COLO668 (cell line): ENCODE results near the gene COQ8B.
"Not testable (repeated sequence)": the region's sequence is repeated elsewhere in the genome, so short reads cannot be mapped to it uniquely, and the experiment has no call there.

Experiments used
- DNase-seq: peaks from one replicate; lab custom pipeline; 2025; ENCODE audit not compliant: unreplicated experiment; lab: John Stamatoyannopoulos, UW

The COQ8B gene

GRCh38 chr19:40742886-40743285 lies 26.2 kb upstream of the COQ8B start:
- no peak for DNase-seq

- no peak for DNase-seq
Observed at GRCh38 chr19:40742477-40742876, 25.8 kb upstream of the COQ8B start.

- DNase-seq, result no peak
Observed at GRCh38 chr19:40741527-40742390, 25.1 kb upstream of the COQ8B start.

- DNase-seq, result no peak
Observed at GRCh38 chr19:40740747-40741146, 24.1 kb upstream of the COQ8B start.

GRCh38 chr19:40739871-40740703 lies 23.4 kb upstream of the COQ8B start:
- no peak for DNase-seq

- no peak for DNase-seq
Observed at GRCh38 chr19:40739030-40739839, 22.5 kb upstream of the COQ8B start.

GRCh38 chr19:40737102-40737644 lies 20.5 kb upstream of the COQ8B start:
- DNase-seq, result no peak

- DNase-seq, result no peak
Observed at GRCh38 chr19:40736661-40737060, 20.0 kb upstream of the COQ8B start.

GRCh38 chr19:40735013-40735771 lies 18.5 kb upstream of the COQ8B start:
- DNase-seq, result no peak

- no peak for DNase-seq
Observed at GRCh38 chr19:40733149-40733548, 16.5 kb upstream of the COQ8B start.

- DNase-seq, result not testable (repeated sequence)
Observed at GRCh38 chr19:40732304-40732703, 15.6 kb upstream of the COQ8B start.

- DNase-seq, result not testable (repeated sequence)
Observed at GRCh38 chr19:40730065-40730464, 13.4 kb upstream of the COQ8B start.

GRCh38 chr19:40726279-40726678 lies 9.6 kb upstream of the COQ8B start:
- no peak for DNase-seq

- no peak for DNase-seq
Observed at GRCh38 chr19:40724855-40725254, 8.2 kb upstream of the COQ8B start.

- DNase-seq, result no peak
Observed at GRCh38 chr19:40724315-40724714, 7.6 kb upstream of the COQ8B start.

GRCh38 chr19:40723661-40724254 lies 7.1 kb upstream of the COQ8B start:
- DNase-seq, result no peak

- no peak for DNase-seq
Observed at GRCh38 chr19:40721936-40722661, 5.4 kb upstream of the COQ8B start.

GRCh38 chr19:40721140-40721486 lies 4.4 kb upstream of the COQ8B start:
- DNase-seq, result no peak

- DNase-seq, result no peak
Observed at GRCh38 chr19:40719414-40719894, 2.8 kb upstream of the COQ8B start.
